H4 (cell line): Measurements from ENCODE around the gene HOXC6. TPM values are rescaled to one million over a fixed set of nuclear protein-coding genes. Genes with fewer than 3 reads are reported as not detected.

ENCODE experiments used
- DNase-seq: peaks from one replicate; pipeline ENCODE4 v3.0.0-alpha.2; 2015; ENCODE audit warnings: low spot score
- total RNA-seq: library from RNA; depleted of rRNA; stranded (reverse); fragments of >200 nt; shearing (Covaris generic); gene quantifications from 2 replicates; pipeline ENCODE4 v1.2.3, GENCODE V29; 2014

HOXC6 gene
- total RNA-seq, 1 experiment from 2014 or later: 0.27 TPM

DNA sequence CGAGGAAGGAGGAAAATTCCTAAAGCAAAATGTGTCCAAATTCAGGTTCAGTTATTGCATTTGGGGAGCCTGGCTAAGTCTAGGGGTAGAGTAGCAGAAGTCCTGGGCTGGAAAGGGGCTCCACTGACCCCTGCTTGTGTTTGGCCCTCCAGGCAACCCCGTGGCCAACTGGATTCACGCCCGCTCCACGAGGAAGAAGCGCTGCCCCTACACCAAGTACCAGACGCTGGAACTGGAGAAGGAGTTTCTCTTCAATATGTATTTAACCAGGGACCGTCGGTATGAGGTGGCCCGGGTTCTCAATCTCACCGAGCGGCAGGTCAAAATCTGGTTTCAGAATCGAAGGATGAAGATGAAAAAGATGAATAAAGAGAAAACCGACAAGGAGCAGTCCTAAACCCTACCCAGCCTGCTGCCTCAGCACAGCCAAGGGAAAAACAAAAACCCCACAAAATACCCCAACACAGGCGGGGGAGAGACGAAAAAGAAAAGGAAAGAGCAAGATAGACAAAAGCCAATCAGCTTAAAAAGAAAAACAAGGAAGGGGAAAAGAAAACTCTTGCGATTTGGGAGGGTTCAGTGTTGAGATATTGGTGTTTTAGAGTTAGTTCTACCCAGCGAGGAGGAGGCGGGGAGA, 25.8 kb upstream of the HOXC6 start:
- no peak for DNase-seq

DNA sequence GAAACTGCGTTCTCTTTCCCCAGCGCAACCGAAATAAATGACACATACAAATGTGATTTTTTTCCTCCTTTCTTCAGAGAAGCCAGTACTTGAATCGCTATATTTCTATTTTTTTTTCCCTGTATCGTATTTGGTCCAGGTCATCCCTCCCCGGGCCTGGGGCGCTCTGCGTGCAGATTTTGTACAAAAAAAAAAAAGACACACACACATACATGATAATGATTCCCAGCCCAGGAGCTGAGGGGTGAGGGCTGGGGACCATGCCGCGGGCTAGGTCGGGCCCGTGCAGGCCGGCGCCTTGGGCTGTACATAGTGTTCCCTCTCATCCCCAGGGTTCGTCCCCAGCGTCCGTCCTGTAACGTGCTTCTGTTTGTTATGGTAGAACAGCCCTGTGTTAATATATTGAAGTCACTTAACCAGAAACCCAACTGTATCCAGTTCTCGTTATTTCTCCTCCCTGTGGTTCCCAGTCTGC, 25.3 kb upstream of the HOXC6 start:
- DNase-seq: no peak

DNA sequence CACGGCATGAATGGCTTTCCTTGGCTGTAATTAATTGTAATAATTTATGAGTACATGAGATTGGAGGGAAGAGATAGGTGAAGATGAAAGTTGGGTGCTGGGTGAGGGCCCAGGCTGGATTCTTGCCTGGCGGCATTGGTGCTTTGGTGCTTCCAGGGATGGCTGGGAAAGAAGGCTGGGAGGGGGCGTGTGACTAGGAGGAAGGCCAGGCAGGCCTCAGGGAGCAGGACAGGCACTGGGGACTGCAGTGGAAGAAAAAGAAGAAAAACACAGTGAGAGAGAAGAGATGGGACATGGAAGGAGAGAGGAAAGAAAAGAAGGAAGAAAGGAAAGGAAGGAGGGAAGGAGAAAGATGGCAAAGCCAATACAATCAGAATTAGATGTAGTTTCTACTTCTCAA, 24.6 kb upstream of the HOXC6 start:
- no peak for DNase-seq

DNA sequence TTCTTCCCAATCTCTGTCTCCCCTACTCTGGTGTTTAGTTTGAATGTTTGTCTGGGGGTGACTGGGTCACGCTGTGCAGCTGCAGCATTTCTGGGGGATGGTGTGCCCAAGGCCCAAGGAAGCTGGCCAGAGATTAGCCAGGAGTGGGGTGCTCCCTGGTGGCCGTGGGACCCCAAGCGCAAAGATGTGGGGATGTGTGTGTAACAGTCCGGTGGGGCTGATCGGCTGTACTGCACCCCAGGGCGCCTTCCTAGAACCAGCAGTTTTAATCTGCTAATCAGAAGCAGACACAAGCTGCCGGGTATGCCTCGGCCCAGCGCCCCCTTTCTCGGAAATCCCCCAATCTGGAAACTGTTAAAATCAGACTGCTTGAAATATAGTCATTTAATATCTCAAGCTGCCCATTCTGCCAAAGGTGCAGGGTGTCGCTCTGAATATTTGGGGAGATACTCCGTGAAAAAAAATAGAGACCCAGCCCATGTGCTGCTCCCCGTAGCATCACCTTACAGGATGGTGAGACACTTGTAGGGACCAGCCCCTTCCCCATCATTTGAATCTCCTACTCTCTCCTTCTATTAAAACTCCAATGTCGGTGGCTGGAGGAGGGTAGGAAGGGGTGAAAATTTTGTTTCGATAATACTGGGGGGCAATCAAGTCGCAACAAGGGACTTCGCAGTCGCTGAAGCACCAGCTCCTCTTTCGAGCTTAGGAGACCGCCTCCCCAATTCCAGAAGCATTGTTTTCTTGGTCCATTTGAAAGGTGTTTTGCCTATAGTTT, 24.0 kb upstream of the HOXC6 start:
- no peak for DNase-seq

DNA sequence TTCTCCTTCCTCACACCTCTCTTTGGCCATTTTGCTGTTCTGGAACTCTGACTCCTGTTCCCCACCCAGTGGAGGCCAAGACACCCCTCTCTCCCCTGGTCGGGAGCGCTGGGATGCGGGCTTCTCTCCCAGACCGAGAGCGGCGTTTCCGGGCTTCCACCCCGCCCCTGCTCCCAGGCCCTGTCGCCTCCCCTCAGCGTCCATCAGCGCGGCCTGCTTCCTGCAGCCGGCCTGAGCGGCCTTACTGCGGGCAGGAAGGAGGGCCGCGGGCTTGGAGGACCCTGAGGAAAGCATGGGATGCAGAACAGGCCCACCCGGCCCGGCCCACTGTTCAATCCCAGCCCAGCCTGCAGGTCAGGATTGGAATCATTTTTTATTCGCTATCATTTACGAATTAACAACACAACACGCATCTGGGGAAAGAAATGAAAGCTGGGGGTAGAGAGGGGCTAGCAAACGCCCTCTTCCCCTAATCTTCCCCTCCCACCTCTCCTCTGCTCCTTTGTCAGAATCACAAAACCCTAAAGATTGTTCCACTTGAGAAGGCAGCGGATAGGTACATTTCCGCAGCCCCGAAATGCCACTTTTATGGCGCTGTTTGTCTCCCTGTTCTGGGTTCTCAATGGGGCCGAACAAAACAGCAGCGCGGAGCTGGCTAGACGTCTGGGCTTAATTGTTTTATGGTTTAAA, 23.3 kb upstream of the HOXC6 start:
- no peak for DNase-seq

DNA sequence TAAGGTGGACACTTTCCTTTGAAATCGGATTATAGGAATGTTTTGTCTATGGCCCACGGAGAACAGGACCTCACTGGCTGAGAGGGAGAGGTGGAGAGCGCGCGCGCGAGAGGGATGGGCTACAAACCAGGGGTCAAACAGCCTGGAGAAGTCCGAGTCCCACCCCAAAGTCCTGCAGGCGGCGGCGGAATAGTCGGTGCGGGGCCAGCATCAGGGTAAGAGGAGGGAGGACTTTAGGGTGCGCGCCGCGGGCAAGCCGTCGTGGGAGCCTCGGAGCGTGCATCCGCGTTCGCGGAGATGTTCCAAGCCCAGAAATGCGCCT, 22.7 kb upstream of the HOXC6 start:
- DNase-seq: no peak

DNA sequence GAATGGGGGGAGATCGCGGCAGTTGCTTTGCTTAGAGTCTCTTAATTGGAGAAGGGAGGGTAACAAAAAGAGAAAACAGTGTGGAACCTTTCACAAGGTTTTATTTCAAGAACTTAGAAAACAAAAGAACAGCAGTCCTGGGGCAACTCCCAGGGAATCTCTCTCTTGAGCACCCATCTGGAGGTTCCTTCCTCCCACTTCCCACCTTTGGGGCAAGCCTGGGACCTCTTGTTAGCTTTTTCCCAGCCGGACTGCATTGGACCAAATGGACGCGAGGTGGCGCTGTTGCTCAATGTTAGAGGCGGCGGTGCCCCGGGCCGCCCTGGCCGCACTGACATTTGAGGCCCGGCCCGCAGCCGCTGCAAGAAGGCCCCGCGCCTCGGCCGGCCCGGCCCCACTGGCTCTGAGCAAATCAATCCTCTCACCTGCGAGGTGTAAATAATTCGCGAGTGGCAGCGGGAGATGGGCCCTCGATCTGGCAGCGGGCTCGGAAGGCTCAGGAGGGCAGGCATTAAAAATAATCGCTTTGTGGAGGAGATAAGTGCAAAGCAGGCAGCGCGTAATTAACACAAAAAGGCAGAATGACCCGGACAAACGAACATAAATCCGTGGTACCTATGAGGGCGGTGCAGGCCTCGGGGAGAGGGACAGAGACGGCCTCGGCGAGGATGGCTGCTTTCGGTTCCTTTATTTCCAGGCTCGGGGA, 22.2 kb upstream of the HOXC6 start:
- DNase-seq: peak; percentile 66

DNA sequence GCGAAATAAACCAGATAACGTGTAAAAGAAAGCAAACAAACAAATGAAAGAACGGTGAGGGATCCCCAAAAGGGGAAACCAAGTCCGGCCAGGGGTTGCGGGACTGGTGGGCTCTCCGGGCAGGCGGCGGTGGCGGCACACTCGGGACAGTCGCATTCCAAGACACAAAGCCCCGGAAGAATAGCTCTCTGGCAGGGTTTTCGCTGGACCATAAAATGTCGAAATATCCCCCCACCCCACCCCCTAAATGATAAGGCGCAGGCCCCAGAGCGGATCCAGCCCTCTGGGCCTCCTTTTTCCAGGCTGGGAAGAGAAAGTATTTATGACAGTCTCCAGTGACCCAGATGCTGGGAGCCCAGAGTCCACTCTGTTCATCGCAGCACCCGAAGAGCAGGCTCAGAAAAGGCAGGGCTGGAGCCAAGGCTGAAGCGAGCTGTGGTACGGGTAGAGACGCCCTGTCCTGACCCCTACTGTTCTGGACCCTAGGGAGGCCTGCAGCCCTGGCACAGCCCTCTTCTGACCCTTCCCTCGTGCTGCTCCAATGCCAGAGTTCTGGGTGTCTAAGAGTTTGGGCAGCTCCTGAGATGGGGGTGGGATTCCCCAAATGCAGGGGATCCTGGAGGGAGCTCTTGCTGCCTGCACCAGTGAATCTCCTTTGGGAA, 21.6 kb upstream of the HOXC6 start:
- DNase-seq: no peak

DNA sequence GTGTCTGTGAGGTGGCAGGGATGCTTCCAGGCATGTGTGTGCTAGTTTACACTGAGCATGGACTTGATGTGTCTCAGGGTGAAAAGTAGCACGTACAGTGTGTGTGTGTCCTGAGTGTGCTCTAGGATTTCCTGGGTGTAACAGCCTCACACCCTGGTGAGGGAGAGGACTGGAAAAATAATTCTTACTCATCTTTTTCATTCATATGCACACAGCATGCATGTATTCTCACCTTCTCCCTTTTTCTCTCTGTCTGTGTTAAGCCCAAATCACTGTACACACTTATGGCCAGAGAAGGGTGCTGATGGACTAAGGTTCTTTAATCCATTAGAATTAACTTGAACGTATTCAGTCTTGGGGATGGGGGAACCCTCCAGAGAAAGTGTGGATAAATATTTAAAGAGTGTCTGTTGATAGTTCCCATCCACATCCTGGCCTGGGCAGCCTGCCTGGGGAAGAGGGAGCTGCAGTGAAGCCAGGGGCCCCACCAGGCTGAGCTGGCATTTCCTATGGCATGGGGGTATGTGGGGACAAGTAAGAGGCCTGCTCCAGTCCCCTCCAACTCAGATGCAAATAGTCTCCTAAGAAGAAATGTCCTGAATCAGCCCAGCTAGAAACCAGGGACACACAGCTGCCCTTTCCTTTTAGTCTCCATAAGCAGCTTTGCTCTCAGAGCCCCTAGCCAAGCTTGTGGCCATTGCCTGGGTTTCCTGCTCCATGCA, 20.5 kb upstream of the HOXC6 start:
- no peak for DNase-seq

DNA sequence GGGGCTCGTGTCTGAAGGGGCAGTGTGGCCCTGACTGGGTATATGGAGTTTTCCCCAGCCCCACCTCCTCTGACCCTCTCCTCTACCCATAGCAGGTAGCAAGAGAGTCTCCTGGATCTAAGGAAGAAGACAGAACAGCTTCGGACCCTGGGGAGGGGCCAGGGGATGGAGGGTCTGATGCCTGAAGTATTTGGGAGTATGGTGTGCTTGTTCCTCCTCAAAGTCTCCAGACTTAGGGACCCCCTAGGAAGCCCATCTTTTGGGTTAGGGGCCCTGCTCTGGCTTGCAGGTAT, 20.0 kb upstream of the HOXC6 start:
- DNase-seq: no peak

DNA sequence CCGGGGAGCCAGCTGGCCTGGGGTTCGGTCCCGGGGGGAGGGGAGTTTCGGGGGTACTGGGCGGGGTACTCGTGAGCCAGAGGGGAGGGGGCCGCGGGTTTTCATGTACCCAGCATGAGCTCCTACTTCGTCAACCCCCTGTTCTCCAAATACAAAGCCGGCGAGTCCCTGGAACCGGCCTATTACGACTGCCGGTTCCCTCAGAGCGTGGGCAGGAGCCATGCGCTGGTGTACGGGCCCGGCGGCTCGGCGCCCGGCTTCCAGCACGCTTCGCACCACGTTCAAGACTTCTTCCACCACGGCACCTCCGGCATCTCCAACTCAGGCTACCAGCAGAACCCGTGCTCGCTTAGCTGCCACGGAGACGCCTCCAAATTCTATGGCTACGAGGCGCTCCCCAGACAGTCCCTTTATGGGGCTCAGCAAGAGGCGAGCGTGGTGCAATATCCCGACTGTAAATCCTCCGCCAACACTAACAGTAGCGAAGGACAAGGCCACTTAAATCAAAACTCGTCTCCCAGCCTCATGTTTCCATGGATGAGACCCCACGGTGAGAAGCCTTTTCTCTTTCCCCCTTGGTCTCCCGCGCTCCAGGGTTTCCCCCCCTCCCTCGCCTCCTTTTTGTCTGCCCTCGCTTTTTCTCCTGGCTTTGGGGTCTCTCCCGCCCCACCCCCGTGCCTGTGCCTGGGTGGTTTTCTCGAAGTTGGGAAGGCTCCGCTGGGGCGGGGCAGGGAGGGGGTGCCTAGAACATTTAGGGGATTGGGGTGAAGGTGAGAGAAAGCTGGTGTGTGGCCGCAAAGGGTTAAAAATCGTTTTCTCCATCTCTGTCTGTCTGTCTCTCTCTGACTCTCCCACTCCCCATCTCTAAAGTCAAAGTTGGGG, 18.8 kb upstream of the HOXC6 start:
- DNase-seq: no peak

DNA sequence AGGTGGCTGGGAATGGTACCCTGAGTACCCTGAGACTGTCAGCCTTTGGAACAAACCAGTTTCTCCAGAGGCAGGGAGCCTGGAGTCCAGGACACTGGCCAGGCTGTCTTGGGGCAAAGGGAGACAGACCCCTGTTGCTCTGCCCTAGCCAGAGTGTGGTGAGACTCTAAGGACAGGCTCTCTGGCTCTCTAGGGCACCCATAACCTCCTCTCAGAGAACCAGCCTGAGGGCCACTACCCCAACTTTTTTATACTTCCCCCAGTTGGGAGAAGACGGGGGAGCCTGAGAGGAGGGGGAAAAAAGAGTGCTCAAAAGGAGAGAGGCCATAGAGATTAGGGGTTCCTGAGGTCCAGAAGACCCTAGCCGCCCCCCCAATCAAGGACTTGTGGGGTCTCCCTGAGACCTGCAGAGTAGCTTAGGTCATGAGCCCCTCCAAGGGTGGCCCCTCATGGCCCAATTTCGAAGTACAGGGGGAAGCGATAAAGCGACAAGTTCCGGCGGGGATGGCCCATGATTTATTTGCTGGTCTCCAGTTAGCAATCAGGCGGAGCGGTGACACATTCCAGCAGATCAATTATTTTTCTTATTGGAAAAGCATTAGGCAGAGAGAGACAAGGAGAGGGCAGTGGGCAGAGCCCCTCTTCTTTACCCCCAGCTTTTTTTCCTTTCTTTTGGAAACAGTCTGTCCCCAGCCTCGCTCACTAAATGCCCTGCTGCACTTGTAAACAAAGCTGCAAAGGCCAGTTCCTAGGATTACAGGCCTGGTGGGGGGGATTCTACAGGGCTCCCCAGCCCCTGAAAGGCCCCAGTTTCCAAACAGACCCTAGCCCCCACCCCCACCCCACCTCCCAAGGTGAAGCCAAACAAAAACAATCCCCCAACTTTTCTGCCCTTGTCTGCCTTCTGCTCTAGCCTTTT, 17.9 kb upstream of the HOXC6 start:
- DNase-seq: no peak

DNA sequence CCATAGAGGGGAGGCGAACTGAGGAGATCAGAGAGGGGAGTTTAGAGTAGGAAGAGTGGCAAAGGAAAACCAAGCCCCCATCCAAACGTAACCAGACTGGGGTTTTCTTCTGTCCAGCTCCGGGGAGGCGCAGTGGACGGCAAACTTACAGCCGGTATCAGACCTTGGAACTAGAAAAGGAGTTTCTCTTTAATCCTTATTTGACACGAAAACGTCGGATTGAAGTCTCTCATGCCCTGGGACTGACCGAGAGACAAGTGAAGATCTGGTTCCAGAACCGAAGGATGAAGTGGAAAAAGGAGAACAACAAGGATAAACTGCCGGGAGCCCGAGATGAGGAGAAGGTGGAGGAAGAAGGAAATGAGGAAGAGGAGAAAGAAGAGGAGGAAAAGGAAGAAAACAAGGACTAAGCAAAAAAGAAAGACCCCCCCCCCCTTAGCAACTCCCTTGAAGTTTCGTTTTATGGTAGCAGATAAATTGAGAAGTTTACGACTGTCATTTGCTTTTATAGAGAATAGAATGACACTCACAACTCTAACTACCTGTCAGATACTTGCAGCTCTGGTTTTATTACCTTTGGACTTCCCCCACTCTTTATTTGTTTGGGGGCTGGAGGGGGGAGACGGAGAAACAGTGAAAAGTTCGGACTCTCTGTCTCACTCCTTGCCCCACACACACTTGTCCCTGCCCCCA, 17.1 kb upstream of the HOXC6 start:
- no peak for DNase-seq

DNA sequence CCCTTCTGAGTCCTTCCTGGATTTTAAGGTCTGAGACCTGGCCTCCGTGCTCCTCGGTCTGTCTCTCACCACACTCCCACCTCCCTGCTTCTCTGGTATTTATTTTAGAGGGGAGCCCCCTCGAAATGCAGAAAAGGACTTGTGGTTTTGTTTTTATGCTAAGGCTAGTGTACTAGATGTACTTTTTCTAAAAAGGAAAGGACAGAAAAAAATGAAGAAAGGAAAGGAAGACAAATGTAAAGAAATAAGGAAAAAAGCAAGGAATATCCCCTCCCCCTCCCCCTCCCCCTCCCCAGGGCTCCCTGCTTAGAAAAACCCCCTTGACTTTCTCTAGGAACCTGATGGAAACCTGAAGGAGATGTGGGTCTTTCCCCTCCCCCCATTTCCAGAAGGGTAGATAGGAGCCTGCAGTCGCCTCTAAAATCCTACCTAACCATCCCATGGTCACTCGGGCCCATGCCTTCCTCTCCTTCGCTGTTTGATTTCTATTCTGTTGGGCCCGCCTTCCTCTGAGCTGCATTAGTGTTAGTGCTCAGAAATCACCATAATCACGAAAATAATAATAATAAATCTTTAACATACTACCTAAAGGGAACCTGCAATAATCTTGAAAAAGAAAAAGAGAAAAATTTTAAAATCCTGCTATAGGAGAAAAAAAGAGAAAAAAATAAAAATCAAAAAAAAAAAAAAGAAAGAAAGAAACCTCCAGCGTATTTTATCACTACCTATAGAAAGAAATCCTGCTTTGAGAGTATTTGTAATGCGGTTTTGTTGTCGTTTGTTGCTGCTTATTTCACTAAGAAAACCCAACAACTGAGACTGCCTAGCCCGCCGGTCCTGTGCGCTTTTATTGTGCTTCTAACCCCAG, 16.3 kb upstream of the HOXC6 start:
- DNase-seq: no peak

DNA sequence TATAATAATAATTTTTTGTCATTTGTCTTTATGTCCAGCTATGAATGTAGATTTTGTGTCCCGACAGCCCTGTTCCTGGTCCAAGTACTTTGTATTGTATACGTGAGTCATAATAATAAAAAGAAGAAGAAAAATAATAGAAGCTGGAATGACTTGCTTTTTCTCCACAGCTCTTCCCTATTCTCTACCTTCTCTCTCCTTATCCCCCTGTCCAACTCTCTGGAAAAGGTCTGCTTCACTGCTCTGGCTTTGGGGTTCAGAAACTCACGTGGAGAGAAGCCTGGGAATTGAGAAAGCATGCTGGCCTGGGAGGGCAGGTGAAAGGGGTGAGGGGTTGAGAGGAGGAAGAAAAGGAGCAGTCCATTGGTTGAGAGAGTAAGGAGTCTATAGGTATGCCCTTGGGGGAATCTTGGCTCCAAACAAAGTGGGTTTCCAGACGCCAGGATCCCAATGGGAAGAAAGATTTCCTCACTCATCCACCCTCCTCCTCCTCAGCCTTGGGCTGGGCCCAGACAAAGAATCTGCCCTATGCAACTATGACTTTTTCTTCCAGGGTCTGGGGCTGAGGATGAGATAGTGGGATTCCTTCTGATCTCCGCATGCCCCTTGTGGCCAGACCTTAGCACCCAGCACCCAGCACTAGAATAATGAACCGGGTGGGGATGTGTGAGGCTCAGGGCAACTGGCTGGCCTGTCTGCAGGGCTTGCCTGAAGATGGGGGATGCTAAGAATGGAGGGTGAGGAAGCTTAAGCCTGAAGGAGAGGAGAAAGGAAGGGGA, 15.4 kb upstream of the HOXC6 start:
- no peak for DNase-seq

DNA sequence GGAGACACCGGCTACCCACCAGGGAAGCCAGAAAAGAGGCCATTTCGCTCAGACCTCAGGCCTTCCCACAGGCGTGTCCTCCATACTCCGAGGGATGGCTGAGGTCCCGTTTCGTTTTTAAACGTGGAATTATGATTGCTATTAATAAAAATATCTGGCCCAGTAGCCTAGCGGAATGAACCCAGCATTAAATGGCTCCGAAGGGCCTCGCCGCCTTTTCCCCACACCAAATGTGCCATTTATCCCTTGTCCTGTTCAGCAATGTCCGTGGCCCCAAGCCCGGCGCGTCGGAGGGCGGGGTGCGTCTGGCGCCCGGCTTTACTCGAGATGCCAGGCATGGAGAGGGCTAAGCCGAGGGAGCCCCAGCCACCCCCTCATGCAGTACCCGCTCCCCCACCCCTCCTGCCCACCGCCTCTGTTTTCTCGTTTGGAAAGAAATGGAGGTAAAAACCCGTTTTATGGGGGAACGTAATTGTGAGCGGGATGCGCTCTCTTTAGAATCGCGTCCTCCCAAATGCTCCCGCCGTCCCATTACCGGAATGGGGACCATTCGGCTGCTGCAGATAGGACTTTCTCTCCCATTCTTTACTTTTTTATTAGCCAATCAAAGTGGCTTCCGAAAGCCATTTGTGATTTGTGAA, 13.7 kb upstream of the HOXC6 start:
- no peak for DNase-seq
